Suprapubic skin (tissue), 4 donors: ENCODE data around the gene FNDC11.

Experiments
- CTCF ChIP-seq, 2 donors: fragments of 200-600 bp in 1 of 2; fragments of 450-650 bp in 1 of 2; sonication (generic) in 1 of 2; IDR thresholded peaks; one replicate each; pipeline ENCODE4 v1.5.1; 2016 to 2019; ENCODE audit warnings: antibody characterized with exemption in 2 of 2, mild to moderate bottlenecking in 1 of 2, moderate library complexity in 1 of 2
- EP300 ChIP-seq: sonication (generic); formaldehyde crosslinking; IDR thresholded peaks from one replicate; pipeline ENCODE4 v1.6.1; 2017; ENCODE audit warnings: antibody characterized with exemption
- POLR2A ChIP-seq, 2 donors: fragments of 450-650 bp; IDR thresholded peaks; one replicate each; pipeline ENCODE4 v1.6.1; 2017; ENCODE audit warnings: antibody characterized with exemption in 2 of 2, mild to moderate bottlenecking in 2 of 2, moderate library complexity in 2 of 2
- POLR2AphosphoS5 ChIP-seq, 3 donors: sonication (generic); formaldehyde crosslinking; IDR thresholded peaks; one replicate each; pipeline ENCODE4 v1.6.1; 2017; ENCODE audit warnings: antibody characterized with exemption in 3 of 3

- no peak for TF ChIP-seq CTCF (IDR thresholded peaks at IDR 0.05)
- TF ChIP-seq EP300, result no peak
- TF ChIP-seq POLR2A (IDR thresholded peaks at IDR 0.05), result no peak
- no peak for TF ChIP-seq POLR2AphosphoS5 (IDR thresholded peaks at IDR 0.05)
Measured at GRCh38 chr20:63543733-63544132, 10.2 kb upstream of the FNDC11 start.
